Measurements from ENCODE around the gene KDM1B.

KDM1B gene

DNA sequence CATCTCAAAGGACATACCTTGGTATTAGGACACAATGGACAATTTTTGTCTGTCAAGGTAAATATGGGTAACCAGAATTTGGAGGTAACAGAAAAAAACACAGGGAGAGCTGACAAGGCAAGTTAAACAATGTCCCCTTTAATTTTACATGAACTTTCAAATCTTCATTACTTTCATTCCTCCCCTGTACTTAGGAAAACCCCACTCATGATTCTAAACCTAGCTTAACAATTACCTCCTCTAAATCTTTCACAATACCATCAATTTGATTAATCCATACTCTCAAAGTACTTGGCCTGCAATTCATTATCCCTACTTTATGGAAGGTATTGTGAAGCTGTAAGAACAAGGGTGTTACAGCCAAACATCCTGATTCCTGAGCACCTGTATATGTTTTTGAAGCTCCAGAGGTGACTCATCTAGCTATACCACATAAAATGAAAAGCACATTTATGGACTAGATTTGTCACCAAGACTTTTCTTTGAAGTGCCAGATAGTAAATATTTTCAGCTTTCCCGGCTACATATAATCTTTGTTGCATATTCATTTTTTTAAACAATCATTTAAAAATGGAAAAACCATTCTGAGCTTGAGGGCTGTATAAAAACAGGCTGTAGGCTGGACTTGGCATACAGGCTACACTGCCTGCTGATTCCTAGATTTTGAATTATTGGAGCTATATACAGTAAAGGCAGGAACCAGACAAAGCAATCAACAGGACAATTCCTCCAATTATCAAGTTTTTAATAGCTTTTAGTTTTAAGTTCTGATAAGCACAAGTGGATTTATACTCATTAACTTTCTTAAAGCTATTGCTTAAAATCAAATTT is 86.2 kb downstream of the KDM1B start:
- H3K27ac Mint-ChIP-seq = no peak overlapping the region
- H3K4me3 Mint-ChIP-seq = no peak overlapping the region
- peaks cover 42 to 60% of the 10 kb centered on the region in 2 donors for H3K36me3 Mint-ChIP-seq
- ATAC-seq (replicated peaks) = no peak
- DNase-seq = no peak
- H3K4me1 Mint-ChIP-seq = peaks cover 4 to 23% of the 10 kb centered on the region in 2 donors
- no peaks in the 10 kb centered on the region for H3K9me3 Mint-ChIP-seq
- no peaks in the 10 kb centered on the region for H3K27me3 Mint-ChIP-seq

DNA sequence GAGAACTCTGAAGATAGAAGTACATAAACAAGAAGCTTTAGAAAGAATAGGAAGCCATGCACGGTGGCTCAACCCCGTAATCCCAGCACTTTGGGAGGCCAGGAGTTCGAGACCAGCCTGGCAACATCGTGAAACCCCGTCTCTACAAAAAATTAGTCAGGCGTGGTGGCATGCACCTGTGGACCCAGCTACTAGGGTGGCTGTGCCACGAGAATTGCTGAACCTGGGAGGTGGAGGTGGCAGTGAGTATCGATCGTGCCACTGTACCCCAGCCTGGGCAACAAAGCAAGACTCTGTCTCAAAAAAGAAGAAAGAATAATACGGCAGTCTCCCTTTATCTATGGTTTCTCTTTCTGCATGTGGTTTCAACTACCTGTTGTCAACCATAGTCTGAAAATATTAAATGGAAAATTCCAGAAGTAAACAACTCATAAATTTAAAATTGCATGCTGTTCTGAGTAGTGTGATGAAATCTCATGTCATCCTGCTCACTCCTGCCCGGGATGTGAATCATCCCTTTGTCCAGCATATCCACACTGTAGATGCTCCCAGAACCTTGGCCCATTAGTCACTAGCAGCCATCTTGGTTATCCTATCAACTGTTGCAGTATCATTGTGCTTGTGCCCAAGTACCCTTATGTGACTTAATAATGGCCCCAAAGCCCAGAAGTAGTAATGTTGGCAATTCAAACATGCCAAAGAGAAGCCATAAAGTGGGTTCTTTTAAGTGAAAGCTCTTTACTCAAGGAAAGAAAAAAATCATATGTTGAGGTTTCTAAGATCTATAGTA is 87.0 kb downstream of the KDM1B start:
- peaks cover 44 to 56% of the 10 kb centered on the region in 2 donors for H3K36me3 Mint-ChIP-seq
- DNase-seq (no peak), ATAC-seq (replicated peaks) (no peak)
- peak overlapping the region; percentile 31 for H3K27ac Mint-ChIP-seq
- H3K27me3 Mint-ChIP-seq = no peaks in the 10 kb centered on the region
- peaks cover 4 to 23% of the 10 kb centered on the region in 2 donors for H3K4me1 Mint-ChIP-seq
- no peak overlapping the region for H3K4me3 Mint-ChIP-seq
- H3K9me3 Mint-ChIP-seq = no peaks in the 10 kb centered on the region

DNA sequence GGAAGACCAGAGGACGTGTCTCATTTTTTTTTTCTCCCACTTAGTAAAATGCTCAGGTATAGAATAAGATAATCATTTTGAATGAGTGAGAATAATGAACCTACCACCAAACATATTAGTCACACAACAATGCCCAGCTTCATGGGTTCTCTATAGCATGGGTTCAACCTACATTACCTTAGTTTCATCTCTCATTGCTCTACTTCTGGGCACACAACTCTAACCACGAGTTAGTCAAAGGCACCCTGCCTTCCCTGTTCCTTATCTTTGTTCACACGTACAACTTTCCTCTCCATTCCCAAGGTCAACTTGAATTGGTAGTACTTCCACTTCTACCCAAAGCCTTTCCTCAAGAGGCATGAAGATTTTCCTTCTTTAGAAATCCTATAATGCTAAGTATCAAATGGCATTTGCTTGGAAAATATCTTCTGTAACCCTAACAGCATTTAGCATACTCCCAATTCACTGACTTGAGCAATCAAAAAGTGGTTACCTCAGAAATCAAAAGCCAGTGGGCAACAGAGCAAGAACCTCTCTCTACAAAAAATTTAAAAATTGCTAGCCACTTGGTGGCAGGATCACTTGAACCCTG is 88.2 kb downstream of the KDM1B start:
- no peaks in the 10 kb centered on the region for H3K9me3 Mint-ChIP-seq
- no peak overlapping the region for H3K4me3 Mint-ChIP-seq
- ATAC-seq (replicated peaks) (no peak), DNase-seq (no peak)
- H3K36me3 Mint-ChIP-seq = peaks cover 42 to 51% of the 10 kb centered on the region in 2 donors
- H3K27ac Mint-ChIP-seq = no peak overlapping the region
- no peaks in the 10 kb centered on the region for H3K27me3 Mint-ChIP-seq
- peaks cover 4 to 23% of the 10 kb centered on the region in 2 donors for H3K4me1 Mint-ChIP-seq

DNA sequence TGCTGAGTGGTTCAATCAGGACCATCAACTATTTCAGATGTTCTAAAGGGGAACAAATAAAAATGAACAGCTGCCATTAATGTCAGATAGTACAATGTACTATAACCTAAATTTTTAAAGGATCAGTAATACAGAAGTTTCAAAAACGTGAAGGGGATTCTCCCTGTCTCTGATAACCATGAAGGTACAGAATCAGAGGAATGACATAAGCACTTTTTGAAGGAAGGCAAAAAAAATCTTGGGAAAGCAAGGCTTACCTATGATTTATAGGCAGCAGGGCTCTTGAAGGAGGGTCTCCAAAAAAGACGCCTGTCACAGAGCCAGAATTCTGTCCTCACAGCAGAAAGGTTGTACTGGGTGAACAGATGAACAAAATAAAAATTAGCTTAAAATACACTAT is 89.0 kb downstream of the KDM1B start:
- no peaks in the 10 kb centered on the region for H3K9me3 Mint-ChIP-seq
- H3K27ac Mint-ChIP-seq = no peak overlapping the region
- H3K4me3 Mint-ChIP-seq = no peak overlapping the region
- no peaks in the 10 kb centered on the region for H3K27me3 Mint-ChIP-seq
- ATAC-seq (replicated peaks) (no peak), DNase-seq (no peak)
- H3K4me1 Mint-ChIP-seq = peaks cover 4 to 23% of the 10 kb centered on the region in 2 donors
- H3K36me3 Mint-ChIP-seq = peaks cover 44 to 59% of the 10 kb centered on the region in 2 donors

DNA sequence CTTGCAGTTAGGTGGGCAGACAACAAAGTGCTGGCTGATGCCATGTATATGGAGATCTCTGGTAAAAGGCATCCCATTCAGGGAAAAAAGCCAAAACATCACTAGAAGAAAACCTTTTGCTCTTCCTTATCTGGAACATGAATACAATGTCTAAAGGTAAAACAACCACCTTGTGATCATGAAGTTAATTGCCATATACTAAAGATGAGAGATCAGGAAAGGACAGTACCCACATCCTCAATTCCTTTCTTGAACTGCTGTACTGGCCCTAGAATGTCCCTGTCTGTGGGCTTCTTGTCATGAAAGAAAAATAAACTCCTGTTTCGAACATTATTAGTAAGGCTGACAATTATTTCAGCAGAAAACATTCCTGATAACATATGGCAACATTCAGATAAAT is 89.9 kb downstream of the KDM1B start:
- H3K36me3 Mint-ChIP-seq = peaks cover 46 to 61% of the 10 kb centered on the region in 2 donors
- no peak for DNase-seq
- peaks cover 4 to 23% of the 10 kb centered on the region in 2 donors for H3K4me1 Mint-ChIP-seq
- ATAC-seq (replicated peaks) = no peak
- no peak overlapping the region for H3K27ac Mint-ChIP-seq
- no peak overlapping the region for H3K4me3 Mint-ChIP-seq
- no peaks in the 10 kb centered on the region for H3K27me3 Mint-ChIP-seq
- H3K9me3 Mint-ChIP-seq = no peaks in the 10 kb centered on the region

DNA sequence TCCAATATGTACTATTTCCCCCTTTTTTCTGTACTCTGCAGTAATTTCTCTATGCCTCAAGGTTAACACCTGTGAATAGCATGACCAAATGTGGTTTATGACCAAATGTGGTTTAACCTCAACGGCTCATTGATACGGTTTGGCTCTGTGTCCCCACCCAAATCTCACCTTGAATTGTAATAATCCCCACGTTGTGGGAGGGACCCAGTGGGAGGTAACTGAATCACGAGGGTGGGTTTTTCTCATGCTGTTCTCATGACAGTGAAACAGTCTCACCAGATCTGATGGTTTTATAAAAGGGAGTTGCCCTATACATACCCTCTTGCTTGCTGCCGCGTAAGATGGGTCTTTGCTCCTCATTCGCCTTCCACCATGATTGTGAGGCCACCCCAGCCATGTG is 90.4 kb downstream of the KDM1B start:
- ATAC-seq (replicated peaks) (peak in 1 of 2 donors; percentile 39), DNase-seq (no peak)
- H3K9me3 Mint-ChIP-seq = no peaks in the 10 kb centered on the region
- H3K36me3 Mint-ChIP-seq = peaks cover 46 to 61% of the 10 kb centered on the region in 2 donors
- H3K27ac Mint-ChIP-seq = no peak overlapping the region
- no peak overlapping the region for H3K4me3 Mint-ChIP-seq
- peaks cover 4 to 23% of the 10 kb centered on the region in 2 donors for H3K4me1 Mint-ChIP-seq
- no peaks in the 10 kb centered on the region for H3K27me3 Mint-ChIP-seq

DNA sequence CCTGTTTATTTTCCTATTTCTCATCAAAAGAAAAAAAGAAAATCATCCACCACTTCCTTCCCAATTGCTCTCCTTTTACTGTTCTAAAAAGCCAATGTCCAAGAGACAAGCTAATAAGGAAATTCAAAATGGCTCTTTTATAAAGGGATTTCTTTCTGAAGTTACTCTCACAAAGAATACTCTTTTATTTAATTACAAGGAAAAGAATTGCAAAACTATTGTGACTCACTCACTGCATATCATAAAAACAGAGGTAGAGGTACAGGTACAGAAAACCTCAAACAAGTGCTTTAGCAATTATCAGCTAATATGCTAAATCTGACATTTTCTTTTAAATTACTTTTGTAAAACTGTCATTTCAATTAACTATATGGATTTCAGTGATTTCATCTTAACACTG is 91.0 kb downstream of the KDM1B start:
- ATAC-seq (replicated peaks) (no peak), DNase-seq (no peak)
- Mint-ChIP-seq H3K4me1 (peaks cover 4 to 21% of the 10 kb centered on the region in 2 donors), H3K36me3 (peaks cover 43 to 58% of the 10 kb centered on the region in 2 donors), H3K27ac (no peak overlapping the region), H3K9me3 (no peaks in the 10 kb centered on the region), H3K4me3 (no peak overlapping the region), H3K27me3 (no peaks in the 10 kb centered on the region)

DNA sequence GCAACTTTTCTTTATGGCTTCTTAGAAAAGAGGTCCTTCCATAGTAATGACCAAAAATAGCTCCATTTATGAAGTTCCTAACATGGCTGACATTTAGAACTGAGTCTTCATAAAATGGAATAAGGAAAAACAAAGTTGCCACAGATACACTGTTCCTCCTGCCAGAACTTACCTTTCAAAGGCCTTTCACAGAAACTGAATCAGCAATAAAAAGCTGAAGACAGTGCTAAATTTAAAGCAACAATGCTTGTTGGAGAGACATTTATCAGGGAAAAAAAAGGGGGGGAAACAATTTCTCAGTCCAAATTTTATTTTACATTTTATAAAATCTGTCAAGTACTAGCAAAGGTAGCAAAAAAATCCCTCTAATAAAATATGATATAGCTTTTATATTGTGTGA is 91.8 kb downstream of the KDM1B start:
- H3K27me3 Mint-ChIP-seq = no peaks in the 10 kb centered on the region
- DNase-seq = no peak
- H3K4me3 Mint-ChIP-seq = no peak overlapping the region
- ATAC-seq (replicated peaks) = no peak
- no peak overlapping the region for H3K27ac Mint-ChIP-seq
- H3K9me3 Mint-ChIP-seq = no peaks in the 10 kb centered on the region
- peaks cover 4 to 16% of the 10 kb centered on the region in 2 donors for H3K4me1 Mint-ChIP-seq
- H3K36me3 Mint-ChIP-seq = peaks cover 46 to 62% of the 10 kb centered on the region in 2 donors

DNA sequence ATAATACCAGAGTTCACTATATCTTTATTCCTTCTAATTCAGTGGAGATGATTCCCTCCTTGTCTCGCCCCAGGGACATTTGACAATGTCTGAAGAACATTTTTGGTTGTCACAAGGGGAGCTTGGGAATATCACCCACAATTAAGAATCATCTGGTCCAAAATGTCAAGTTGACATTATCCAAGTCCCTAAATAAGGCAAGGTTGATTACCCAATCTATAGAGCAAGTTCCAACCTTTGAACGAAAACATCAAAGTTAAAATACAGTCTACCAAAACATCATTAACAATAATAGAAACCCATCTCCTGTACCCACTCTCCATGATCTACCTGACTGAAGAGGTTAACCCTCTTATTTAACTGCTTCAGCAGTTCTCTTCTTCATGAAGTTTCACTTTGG is 93.5 kb downstream of the KDM1B start:
- no peak for DNase-seq
- Mint-ChIP-seq H3K9me3 (no peaks in the 10 kb centered on the region), H3K27me3 (no peaks in the 10 kb centered on the region), H3K4me3 (no peak overlapping the region), H3K4me1 (peaks cover 0 to 5% of the 10 kb centered on the region in 2 donors), H3K36me3 (peaks cover 31 to 52% of the 10 kb centered on the region in 2 donors), H3K27ac (no peak overlapping the region)
- no peak for ATAC-seq (replicated peaks)

DNA sequence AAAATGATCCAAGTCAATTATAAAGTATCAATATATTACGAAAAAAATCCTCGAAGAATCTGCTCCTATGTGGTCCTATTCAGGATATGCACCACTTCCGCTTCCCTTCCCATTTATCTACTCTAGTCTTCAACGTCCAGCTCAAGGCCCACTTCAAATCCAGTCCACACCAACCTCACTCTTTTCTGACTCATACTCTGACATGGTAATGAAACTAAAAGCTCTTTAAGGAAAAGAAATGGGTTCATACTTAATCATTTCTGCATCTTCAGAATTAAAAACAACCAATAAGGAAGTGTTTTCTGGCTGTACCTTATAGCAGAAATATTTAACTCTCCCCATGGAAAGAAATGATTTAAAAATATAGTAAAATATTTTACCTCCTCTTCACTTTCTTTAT is 94.0 kb downstream of the KDM1B start:
- no peak overlapping the region for H3K27ac Mint-ChIP-seq
- ATAC-seq (replicated peaks) = no peak
- H3K27me3 Mint-ChIP-seq = no peaks in the 10 kb centered on the region
- no peak overlapping the region for H3K4me3 Mint-ChIP-seq
- H3K36me3 Mint-ChIP-seq = peaks cover 30 to 48% of the 10 kb centered on the region in 2 donors
- H3K9me3 Mint-ChIP-seq = no peaks in the 10 kb centered on the region
- no peak for DNase-seq
- H3K4me1 Mint-ChIP-seq = peaks cover 0 to 5% of the 10 kb centered on the region in 2 donors

DNA sequence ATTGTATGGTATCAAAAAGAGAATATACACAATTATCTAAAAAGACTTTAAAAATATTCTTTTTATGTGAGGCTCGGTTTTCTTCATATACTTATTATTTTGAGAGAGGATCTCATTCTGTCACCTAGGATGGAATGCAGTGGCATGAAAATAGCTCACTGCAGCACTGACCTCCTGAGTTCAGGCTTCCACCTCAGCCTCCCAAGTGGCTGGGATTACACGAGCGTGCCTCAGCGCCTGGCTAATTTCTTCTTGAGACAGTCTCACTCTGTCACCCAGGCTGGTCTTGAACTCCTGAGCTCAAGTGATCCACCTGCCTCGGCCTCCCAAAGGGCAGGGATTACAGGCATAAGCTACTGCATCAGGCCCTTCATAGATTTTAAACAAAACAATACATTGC is 98.4 kb downstream of the KDM1B start:
- Mint-ChIP-seq H3K9me3 (no peaks in the 10 kb centered on the region), H3K36me3 (peaks cover 27 to 47% of the 10 kb centered on the region in 2 donors), H3K27me3 (no peaks in the 10 kb centered on the region), H3K4me1 (no peaks in the 10 kb centered on the region), H3K27ac (no peak overlapping the region), H3K4me3 (no peak overlapping the region)
- no peak for ATAC-seq (replicated peaks)
- no peak for DNase-seq

DNA sequence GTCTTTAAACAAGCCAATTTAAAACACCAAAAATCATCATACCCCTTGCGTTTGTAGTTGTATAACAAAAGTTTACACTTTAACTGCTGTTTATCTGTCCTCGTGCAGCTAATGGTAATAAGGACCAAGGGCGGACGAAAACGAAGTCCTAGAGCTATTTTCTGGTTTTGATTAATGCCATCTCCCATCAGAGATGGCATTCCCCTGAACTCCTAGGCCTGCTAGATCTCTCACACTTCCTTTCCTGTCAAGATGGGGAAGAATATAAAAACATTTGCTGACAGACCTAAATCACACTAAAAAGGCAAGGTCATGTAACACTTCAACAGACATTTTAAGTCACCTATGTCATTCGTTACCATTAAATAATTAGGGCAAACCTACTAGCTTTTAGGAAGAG is 99.6 kb downstream of the KDM1B start:
- peaks cover 24 to 35% of the 10 kb centered on the region in 2 donors for H3K36me3 Mint-ChIP-seq
- H3K4me1 Mint-ChIP-seq = peaks cover 4% of the 10 kb centered on the region in 2 donors
- no peaks in the 10 kb centered on the region for H3K27me3 Mint-ChIP-seq
- H3K27ac Mint-ChIP-seq = no peak overlapping the region
- no peak for DNase-seq
- H3K4me3 Mint-ChIP-seq = no peak overlapping the region
- ATAC-seq (replicated peaks) = no peak
- no peaks in the 10 kb centered on the region for H3K9me3 Mint-ChIP-seq

DNA sequence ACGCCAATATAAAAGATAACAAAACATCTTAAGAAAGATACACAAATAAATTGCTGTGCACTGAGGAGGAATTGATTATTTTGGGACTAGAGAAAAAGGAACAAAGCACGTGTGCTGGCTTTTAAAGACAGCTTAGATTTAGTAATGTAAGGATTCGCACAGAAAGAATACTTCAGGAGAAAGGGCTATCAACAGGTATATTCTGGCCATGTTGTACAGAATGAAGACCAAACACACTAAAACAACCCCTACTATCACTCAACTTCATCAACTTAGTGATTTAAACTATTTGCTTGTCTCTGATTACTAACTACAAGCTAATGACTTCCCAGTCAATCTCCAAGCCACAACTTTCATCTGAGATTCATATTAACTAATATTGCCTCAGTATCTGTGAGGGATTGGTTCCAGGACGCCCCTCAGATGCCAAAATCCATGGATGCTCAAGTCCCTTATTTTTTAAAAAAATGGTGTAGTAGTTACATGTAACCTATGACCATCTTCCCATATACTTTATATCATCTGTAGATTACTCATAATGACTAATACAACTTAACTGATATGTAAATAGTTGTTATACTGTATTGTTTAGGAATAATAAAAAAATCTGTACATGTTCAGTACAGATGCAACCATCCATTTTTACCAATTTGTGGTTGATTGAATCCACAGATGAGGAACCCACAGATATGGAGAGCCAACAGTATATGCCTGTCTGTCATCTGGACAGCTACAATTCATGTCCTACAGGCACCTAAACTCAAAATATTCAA is 104.6 kb downstream of the KDM1B start:
- Mint-ChIP-seq H3K4me1 (peaks cover 29 to 43% of the 10 kb centered on the region in 2 donors), H3K27me3 (no peaks in the 10 kb centered on the region), H3K27ac (peak overlapping the region; percentile 87), H3K9me3 (no peaks in the 10 kb centered on the region), H3K36me3 (peaks cover 24 to 51% of the 10 kb centered on the region in 2 donors), H3K4me3 (peak overlapping the region in 1 of 2 donors; percentile 78)
- ATAC-seq (replicated peaks) (no peak), DNase-seq (no peak)

Measured in stimulated activated naive B cell treated with anti-CD40 and anti-IgM and Interleukin-4, amounts not matched to agents 10 μg/mL and 1 μg/mL and 100 μg/mL, for 72 hours (primary cell).